ENCODE data around the gene SLC6A11.

The SLC6A11 gene

DNA sequence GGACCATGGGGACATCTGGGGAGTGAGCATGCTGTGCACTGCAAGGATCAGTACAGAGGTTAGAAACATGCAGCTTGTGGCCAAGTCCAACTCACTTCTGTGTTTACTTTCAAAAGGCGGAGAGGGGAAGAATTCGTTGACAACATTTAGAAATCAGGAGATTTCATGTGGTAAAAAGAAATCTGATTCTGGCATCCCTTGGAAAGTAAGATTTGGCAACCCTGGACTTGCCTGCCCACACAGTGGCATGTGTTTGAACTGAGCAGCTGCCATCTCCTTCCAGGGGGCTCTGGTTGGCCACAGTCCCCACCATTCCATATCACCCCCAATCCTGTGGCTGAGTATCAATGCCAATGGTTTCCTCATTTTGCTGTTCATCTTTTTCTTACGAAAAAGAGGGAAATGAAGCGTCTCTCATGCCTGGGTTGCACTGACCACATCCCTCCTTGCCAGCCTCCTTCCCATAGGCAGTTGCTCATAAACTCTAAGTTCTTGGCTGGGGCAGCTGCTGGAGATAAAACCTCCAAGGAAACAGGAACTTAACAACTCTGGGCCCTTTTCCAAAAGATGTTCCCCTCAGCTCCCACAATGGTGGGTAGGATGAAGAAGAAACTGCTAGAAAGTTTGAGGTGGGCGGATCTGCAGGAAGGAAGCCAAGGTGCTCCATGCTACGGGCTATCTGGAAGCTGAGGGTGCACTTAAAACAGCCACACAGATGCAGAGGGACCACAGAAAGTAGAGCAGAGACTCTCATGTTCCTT lies 29.2 kb downstream of the SLC6A11 start:
- H3K79me2 ChIP-seq (ENCODE audit: insufficient read depth, low read depth) = no peaks in the 10 kb centered on the region
- H4K20me1 ChIP-seq (ENCODE audit: insufficient read depth) = no peaks in the 10 kb centered on the region
- H3K27me3 ChIP-seq (ENCODE audit: insufficient read depth, low read depth) = no peaks in the 10 kb centered on the region
- H3K9ac ChIP-seq = no peak overlapping the region
- no peak overlapping the region for H2AFZ ChIP-seq (ENCODE audit: low read depth)
- H3K4me1 ChIP-seq (ENCODE audit: low read depth, poor library complexity, severe bottlenecking) = no peaks in the 10 kb centered on the region
- H3K36me3 ChIP-seq (ENCODE audit: insufficient read depth) = no peaks in the 10 kb centered on the region
- H3K4me2 ChIP-seq = no peak overlapping the region
- no peak overlapping the region for H3K4me3 ChIP-seq (IDR thresholded peaks at IDR 0.05; ENCODE audit: insufficient read depth, low read depth, low read length)
- H3K27ac ChIP-seq = no peak overlapping the region
- TF ChIP-seq, protein P1, sequence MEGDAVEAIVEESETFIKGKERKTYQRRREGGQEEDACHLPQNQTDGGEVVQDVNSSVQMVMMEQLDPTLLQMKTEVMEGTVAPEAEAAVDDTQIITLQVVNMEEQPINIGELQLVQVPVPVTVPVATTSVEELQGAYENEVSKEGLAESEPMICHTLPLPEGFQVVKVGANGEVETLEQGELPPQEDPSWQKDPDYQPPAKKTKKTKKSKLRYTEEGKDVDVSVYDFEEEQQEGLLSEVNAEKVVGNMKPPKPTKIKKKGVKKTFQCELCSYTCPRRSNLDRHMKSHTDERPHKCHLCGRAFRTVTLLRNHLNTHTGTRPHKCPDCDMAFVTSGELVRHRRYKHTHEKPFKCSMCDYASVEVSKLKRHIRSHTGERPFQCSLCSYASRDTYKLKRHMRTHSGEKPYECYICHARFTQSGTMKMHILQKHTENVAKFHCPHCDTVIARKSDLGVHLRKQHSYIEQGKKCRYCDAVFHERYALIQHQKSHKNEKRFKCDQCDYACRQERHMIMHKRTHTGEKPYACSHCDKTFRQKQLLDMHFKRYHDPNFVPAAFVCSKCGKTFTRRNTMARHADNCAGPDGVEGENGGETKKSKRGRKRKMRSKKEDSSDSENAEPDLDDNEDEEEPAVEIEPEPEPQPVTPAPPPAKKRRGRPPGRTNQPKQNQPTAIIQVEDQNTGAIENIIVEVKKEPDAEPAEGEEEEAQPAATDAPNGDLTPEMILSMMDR (conservative IDR thresholded peaks at IDR 0.05; ENCODE audit: low read depth, low read length) = no peak

DNA sequence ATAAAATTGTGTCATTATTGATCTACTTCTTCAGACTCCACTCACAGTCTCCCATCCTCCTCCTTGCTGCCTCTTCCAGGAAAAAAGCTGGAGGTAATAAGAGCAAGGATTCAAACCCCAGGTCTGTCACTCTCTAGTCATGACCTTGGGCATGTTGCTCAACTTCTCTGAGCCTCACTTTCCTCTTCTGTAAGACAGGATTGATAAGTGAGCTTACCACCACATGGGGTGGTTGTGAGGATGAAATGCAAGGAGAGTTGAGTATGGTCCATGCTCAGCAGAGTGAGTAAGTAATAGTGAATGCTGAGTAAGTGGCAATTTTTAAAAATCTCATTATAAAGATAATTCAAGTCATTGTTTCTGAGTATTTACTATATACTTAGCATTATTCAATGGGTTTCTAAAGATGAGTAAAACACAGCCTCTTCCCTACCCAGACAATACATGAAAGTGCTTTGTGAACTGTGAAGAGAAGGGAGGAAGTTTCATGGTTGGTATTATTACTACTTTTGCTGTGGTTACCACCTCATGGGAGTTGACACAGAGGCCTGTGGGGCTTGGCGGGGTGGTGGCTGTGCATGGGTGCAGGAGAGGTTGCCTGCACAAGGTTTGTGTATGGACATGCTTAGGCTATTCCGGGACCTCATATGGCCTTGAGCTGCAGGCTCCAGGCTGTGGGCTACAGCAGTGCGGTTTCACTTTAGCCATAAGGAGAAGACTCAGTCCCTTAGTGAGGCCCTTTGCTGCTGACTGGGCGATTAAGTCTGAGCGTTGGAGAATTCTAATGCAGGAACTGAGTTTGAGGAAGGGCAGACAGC lies 30.0 kb downstream of the SLC6A11 start:
- Histone ChIP-seq H3K4me3 (IDR thresholded peaks at IDR 0.05; ENCODE audit: insufficient read depth, low read depth, low read length) (no peak overlapping the region), H3K9ac (no peak overlapping the region), H4K20me1 (ENCODE audit: insufficient read depth) (no peaks in the 10 kb centered on the region), H3K4me1 (ENCODE audit: low read depth, poor library complexity, severe bottlenecking) (no peaks in the 10 kb centered on the region), H3K27me3 (ENCODE audit: insufficient read depth, low read depth) (no peaks in the 10 kb centered on the region), H3K27ac (no peak overlapping the region), H3K79me2 (ENCODE audit: insufficient read depth, low read depth) (no peaks in the 10 kb centered on the region), H3K4me2 (no peak overlapping the region), H2AFZ (ENCODE audit: low read depth) (no peak overlapping the region), H3K36me3 (ENCODE audit: insufficient read depth) (no peaks in the 10 kb centered on the region)
- TF ChIP-seq, protein P1 (conservative IDR thresholded peaks at IDR 0.05; ENCODE audit: low read depth, low read length) = no peak

DNA sequence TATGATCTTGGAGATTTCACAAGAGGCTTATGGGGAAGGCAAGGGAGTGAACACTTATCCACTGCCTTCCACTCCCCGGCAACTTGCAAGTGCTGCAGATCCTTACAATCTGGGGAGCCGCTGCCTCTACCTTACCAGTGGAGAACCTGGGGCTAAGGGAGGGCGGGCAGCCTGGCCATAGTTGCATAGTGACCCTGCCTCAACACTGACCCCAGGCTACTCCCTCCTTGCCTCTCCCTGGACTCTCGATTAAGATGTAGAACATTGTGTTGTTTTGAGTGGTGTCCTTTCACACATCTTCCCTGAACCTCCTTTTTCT lies 30.6 kb downstream of the SLC6A11 start:
- Histone ChIP-seq H4K20me1 (ENCODE audit: insufficient read depth) (no peaks in the 10 kb centered on the region), H2AFZ (ENCODE audit: low read depth) (no peak overlapping the region), H3K36me3 (ENCODE audit: insufficient read depth) (no peaks in the 10 kb centered on the region), H3K9ac (no peak overlapping the region), H3K4me1 (ENCODE audit: low read depth, poor library complexity, severe bottlenecking) (no peaks in the 10 kb centered on the region), H3K27ac (no peak overlapping the region), H3K4me2 (no peak overlapping the region), H3K4me3 (IDR thresholded peaks at IDR 0.05; ENCODE audit: insufficient read depth, low read depth, low read length) (no peak overlapping the region), H3K27me3 (ENCODE audit: insufficient read depth, low read depth) (no peaks in the 10 kb centered on the region), H3K79me2 (ENCODE audit: insufficient read depth, low read depth) (no peaks in the 10 kb centered on the region)
- TF ChIP-seq, protein P1 (conservative IDR thresholded peaks at IDR 0.05; ENCODE audit: low read depth, low read length) = no peak

DNA sequence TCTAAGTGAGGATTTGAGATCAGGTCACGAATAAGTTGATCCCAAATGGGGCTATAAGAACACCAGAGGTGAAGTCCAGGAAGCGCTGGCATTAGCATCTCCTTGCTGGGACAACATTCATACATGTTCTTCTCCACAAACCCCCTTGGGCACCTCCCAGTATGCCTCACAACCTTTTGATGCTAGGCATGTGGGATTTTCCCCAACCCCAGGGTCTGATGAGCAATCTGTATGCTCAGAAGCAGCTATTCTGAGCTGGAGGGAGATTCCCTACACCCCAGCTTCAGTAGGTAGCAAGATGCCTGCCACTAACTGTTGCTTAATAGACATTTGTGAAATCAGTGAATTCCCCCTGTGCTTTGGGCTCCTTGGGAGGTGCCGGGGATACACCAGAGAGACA lies 32.2 kb downstream of the SLC6A11 start:
- H3K36me3 ChIP-seq (ENCODE audit: insufficient read depth) = no peaks in the 10 kb centered on the region
- no peaks in the 10 kb centered on the region for H3K79me2 ChIP-seq (ENCODE audit: insufficient read depth, low read depth)
- no peak overlapping the region for H2AFZ ChIP-seq (ENCODE audit: low read depth)
- H4K20me1 ChIP-seq (ENCODE audit: insufficient read depth) = no peaks in the 10 kb centered on the region
- no peaks in the 10 kb centered on the region for H3K4me1 ChIP-seq (ENCODE audit: low read depth, poor library complexity, severe bottlenecking)
- H3K9ac ChIP-seq = no peak overlapping the region
- no peaks in the 10 kb centered on the region for H3K27me3 ChIP-seq (ENCODE audit: insufficient read depth, low read depth)
- no peak overlapping the region for H3K4me2 ChIP-seq
- no peak overlapping the region for H3K4me3 ChIP-seq (IDR thresholded peaks at IDR 0.05; ENCODE audit: insufficient read depth, low read depth, low read length)
- TF ChIP-seq, protein P1 (conservative IDR thresholded peaks at IDR 0.05; ENCODE audit: low read depth, low read length) = no peak
- H3K27ac ChIP-seq = no peak overlapping the region

Measured in KMS-11 (cell line).